Smooth muscle cell (in vitro differentiated cells): ENCODE data around the gene RBM20. TPM values are rescaled to one million over a fixed set of nuclear protein-coding genes. Genes with fewer than 3 reads are reported as not detected.

Experiments
- DNase-seq: peaks from one replicate; lab custom pipeline; 2025; ENCODE audit not compliant: unreplicated experiment; lab: John Stamatoyannopoulos, UW
- H2AFZ ChIP-seq: fragments of 200-600 bp; sonication (generic); 2 replicates; pipeline ENCODE4 v1.6.0; 2016; ENCODE audit warnings: antibody characterized with exemption, low read depth, mild to moderate bottlenecking
- H3F3A ChIP-seq: fragments of 200-600 bp; sonication (generic); 2 replicates; pipeline ENCODE4 v1.6.0; 2017; ENCODE audit warnings: antibody characterized with exemption, low read depth
- H3K27ac ChIP-seq: fragments of 200-600 bp; sonication (generic); 2 replicates; pipeline ENCODE4 v1.5.1; 2016; ENCODE audit warnings: low read depth, mild to moderate bottlenecking
- H3K27me3 ChIP-seq: fragments of 200-600 bp; sonication (generic); 2 replicates; pipeline ENCODE4 v1.6.1; 2016; ENCODE audit warnings: low read depth, mild to moderate bottlenecking
- H3K36me3 ChIP-seq: fragments of 200-600 bp; sonication (generic); 2 replicates; pipeline ENCODE4 v1.5.1; 2016; ENCODE audit warnings: low read depth
- H3K4me1 ChIP-seq: fragments of 200-600 bp; sonication (generic); 2 replicates; pipeline ENCODE4 v1.5.1; 2016; ENCODE audit warnings: low read depth
- H3K4me2 ChIP-seq: fragments of 200-600 bp; sonication (generic); 2 replicates; pipeline ENCODE4 v1.6.0; 2016; ENCODE audit warnings: mild to moderate bottlenecking
- H3K4me3 ChIP-seq: fragments of 200-600 bp; sonication (generic); 2 replicates; pipeline ENCODE4 v1.5.1; 2016; ENCODE audit warnings: mild to moderate bottlenecking
- H3K79me2 ChIP-seq: fragments of 200-600 bp; sonication (generic); 2 replicates; pipeline ENCODE4 v1.6.0; 2016; ENCODE audit warnings: low read depth, mild to moderate bottlenecking
- H3K9ac ChIP-seq: fragments of 200-600 bp; sonication (generic); 2 replicates; pipeline ENCODE4 v1.6.0; 2016; ENCODE audit warnings: low read depth
- H3K9me3 ChIP-seq: fragments of 200-600 bp; sonication (generic); replicated peaks from 2 replicates; pipeline ENCODE4 v1.5.1; 2016; ENCODE audit warnings: low read depth
- H4K20me1 ChIP-seq: fragments of 200-600 bp; sonication (generic); 2 replicates; pipeline ENCODE4 v1.6.0; 2016; ENCODE audit warnings: low read depth
- WGBS: methylation state at CpG from one replicate; pipeline ENCODE4 v1.1.7; 2016; ENCODE audit warnings: low lambda C conversion rate; 5-methylcytosine and 5-hydroxymethylcytosine counted together
- polyA plus RNA-seq: library from polyadenylated mRNA; unstranded; fragments of >200 nt; fragmentation: Nextera tagmentation; extraction: Ambion mirVana; gene quantifications from 2 replicates; pipeline ENCODE4 v1.2.1, GENCODE V29; 2016
- total RNA-seq: library from RNA; depleted of rRNA; stranded (reverse); fragments of >200 nt; gene quantifications from 2 replicates; pipeline ENCODE4 v1.2.3, GENCODE V29; 2014
- TF ChIP-seq, protein P1 (sequence below): fragments of 200-600 bp; sonication (generic); IDR thresholded peaks from 2 replicates; pipeline ENCODE4 v1.5.1; 2017; ENCODE audit warnings: borderline replicate concordance, mild to moderate bottlenecking, antibody characterized with exemption; ENCODE audit not compliant: insufficient read depth, poor library complexity, severe bottlenecking

Gene RBM20
- total and polyA plus RNA-seq, 2 experiments from 2014 or later = 0.09 TPM

DNA sequence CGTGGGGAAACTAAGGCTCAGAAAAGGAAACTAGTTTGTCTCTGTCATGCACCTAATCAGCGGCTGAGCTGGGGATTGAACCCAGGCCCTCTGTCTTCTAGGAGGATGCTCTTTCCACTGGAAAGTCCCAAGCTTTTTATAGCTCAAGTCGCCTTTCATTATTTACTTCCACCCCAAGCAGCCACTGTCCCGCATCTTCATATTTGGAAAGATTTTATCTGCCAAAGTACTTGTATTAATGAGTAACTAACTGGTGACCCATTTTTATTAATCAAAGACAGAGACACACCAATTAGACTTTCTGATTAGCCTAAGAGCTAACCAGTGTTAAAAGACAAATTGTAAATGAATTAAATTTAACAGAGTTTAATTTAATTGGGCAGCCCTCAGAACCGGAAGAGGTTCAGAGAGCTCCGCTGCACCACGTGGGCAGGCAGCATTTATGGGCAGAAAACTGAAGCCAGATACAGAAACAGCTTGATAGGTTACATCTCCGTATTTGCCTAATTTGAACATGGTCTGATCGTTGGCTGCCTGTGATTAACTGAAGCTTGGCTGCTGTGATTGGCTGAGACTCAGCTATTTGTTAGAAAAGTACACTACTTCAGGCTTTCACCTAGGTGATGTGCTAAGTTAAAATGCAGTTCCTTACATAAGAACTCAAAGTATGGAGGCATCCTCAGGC lies 149.1 kb downstream of the RBM20 start:
- Histone ChIP-seq H3K36me3 (no peaks in the 10 kb centered on the region), H4K20me1 (no peaks in the 10 kb centered on the region), H3K79me2 (no peaks in the 10 kb centered on the region), H3K27me3 (no peaks in the 10 kb centered on the region), H3K27ac (peak overlapping the region; percentile 15), H3K4me2 (peak overlapping the region; percentile 53), H3K4me3 (no peak overlapping the region), H3K9ac (no peak overlapping the region), H3K4me1 (peaks cover 28% of the 10 kb centered on the region), H3K9me3 (no peaks in the 10 kb centered on the region), H2AFZ (peak overlapping the region; percentile 32), H3F3A (peaks cover 16% of the 10 kb centered on the region)
- no peak for DNase-seq
- WGBS = 59% methylated on average over 9 of the region's 9 CpGs
- TF ChIP-seq, protein P1, sequence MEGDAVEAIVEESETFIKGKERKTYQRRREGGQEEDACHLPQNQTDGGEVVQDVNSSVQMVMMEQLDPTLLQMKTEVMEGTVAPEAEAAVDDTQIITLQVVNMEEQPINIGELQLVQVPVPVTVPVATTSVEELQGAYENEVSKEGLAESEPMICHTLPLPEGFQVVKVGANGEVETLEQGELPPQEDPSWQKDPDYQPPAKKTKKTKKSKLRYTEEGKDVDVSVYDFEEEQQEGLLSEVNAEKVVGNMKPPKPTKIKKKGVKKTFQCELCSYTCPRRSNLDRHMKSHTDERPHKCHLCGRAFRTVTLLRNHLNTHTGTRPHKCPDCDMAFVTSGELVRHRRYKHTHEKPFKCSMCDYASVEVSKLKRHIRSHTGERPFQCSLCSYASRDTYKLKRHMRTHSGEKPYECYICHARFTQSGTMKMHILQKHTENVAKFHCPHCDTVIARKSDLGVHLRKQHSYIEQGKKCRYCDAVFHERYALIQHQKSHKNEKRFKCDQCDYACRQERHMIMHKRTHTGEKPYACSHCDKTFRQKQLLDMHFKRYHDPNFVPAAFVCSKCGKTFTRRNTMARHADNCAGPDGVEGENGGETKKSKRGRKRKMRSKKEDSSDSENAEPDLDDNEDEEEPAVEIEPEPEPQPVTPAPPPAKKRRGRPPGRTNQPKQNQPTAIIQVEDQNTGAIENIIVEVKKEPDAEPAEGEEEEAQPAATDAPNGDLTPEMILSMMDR = no peak

DNA sequence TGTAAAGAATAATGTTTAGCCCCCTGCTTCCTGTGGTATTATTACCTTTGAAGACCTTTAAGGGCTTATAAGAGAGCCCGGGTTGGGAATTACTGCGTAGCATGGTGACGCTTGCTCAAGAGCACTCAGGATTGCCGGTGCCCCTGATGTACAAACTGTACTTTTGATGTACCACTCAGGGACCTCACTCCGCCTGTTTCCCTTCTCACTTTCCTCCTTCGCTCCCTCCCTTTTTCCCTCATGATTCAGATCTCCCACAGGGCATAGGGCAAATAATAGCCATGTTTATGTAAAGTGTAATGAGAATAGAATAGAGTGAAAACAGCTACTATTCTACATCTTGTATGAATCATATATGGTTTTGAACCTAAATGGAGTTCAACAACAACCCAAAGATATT lies 149.8 kb downstream of the RBM20 start:
- no peak overlapping the region for H3K27ac ChIP-seq
- DNase-seq = no peak
- H4K20me1 ChIP-seq = no peaks in the 10 kb centered on the region
- WGBS = 90% methylated on average over 6 of the region's 6 CpGs
- H3K4me2 ChIP-seq = no peak overlapping the region
- no peak overlapping the region for H3K9ac ChIP-seq
- H3K9me3 ChIP-seq = no peaks in the 10 kb centered on the region
- no peaks in the 10 kb centered on the region for H3K36me3 ChIP-seq
- TF ChIP-seq, protein P1 = no peak
- no peak overlapping the region for H3K4me3 ChIP-seq
- H3K4me1 ChIP-seq = peaks cover 28% of the 10 kb centered on the region
- H3K27me3 ChIP-seq = no peaks in the 10 kb centered on the region
- H2AFZ ChIP-seq = no peak overlapping the region
- peaks cover 16% of the 10 kb centered on the region for H3F3A ChIP-seq
- no peaks in the 10 kb centered on the region for H3K79me2 ChIP-seq

DNA sequence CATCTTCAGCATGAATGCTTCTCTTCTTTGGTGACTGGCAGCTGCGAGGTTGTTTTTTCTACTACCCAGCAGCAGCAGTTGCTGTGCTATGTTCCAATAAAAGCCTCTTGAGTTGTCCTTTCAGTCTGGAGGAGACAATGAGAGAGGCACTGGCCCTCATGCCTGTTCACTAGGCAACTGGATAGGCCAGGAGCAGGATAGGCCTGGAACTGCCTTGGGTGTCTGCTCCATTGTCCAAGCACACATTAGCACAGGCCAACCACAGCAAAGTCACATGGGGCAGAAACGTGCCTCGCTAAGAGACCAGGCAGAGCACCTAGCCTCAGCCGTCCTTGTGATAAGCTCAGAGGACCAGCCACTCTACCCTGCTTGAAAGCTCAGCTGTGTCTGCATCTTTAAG lies 150.7 kb downstream of the RBM20 start:
- Histone ChIP-seq H4K20me1 (no peaks in the 10 kb centered on the region), H3K79me2 (no peaks in the 10 kb centered on the region), H3K4me3 (no peak overlapping the region), H3F3A (peaks cover 13% of the 10 kb centered on the region), H3K4me2 (no peak overlapping the region), H2AFZ (peak overlapping the region; percentile 46), H3K9ac (no peak overlapping the region), H3K27me3 (no peaks in the 10 kb centered on the region), H3K4me1 (peaks cover 28% of the 10 kb centered on the region), H3K36me3 (no peaks in the 10 kb centered on the region), H3K27ac (no peak overlapping the region), H3K9me3 (no peaks in the 10 kb centered on the region)
- WGBS = 39% methylated on average over 4 of the region's 4 CpGs
- TF ChIP-seq, protein P1 = no peak
- DNase-seq = no peak

DNA sequence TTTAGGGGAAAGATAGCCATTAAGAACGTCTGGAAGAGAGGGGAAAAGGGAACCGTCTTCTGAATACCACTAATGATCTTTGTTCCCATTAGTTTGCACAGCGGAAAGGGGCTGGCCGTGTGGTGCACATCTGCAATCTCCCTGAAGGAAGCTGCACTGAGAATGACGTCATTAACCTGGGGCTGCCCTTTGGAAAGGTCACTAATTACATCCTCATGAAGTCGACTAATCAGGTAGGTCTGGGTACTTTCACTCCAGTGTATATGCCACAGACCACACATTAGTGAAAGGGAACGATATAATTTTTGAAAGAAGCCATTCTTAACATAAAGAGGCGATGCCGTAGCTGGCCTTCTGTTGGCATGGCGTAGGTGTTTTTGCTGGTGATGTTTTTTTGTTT lies 153.3 kb downstream of the RBM20 start:
- peaks cover 26% of the 10 kb centered on the region for H3K4me1 ChIP-seq
- WGBS = 71% methylated on average over 10 of the region's 10 CpGs

More for the DNA sequence above, 153.3 kb downstream of the RBM20 start:
- Histone ChIP-seq H3K4me3 (no peak overlapping the region), H3K79me2 (no peaks in the 10 kb centered on the region), H3K9me3 (no peaks in the 10 kb centered on the region), H3K36me3 (no peaks in the 10 kb centered on the region), H3K27ac (no peak overlapping the region), H3F3A (no peaks in the 10 kb centered on the region), H3K27me3 (no peaks in the 10 kb centered on the region), H4K20me1 (no peaks in the 10 kb centered on the region), H3K9ac (no peak overlapping the region), H2AFZ (no peak overlapping the region), H3K4me2 (no peak overlapping the region)
- DNase-seq = no peak
- TF ChIP-seq, protein P1 = no peak
